Measurements from ENCODE around the gene AEBP1. TPM values are rescaled to one million over a fixed set of nuclear protein-coding genes. Genes with fewer than 3 reads are reported as not detected.

AEBP1 gene
- total RNA-seq, 1 donor from 2014 or later: 65.0 TPM

- H3K27me3 ChIP-seq (ENCODE audit: insufficient read depth, low read length): no peaks in the 10 kb centered on the region
- FAIRE-seq: no peak
- no peaks in the 10 kb centered on the region for H3K4me1 Mint-ChIP-seq (ENCODE audit: low read depth, unreplicated experiment)
- H3K27me3 Mint-ChIP-seq (ENCODE audit: low read depth, unreplicated experiment): no peaks in the 10 kb centered on the region
- H3K36me3 Mint-ChIP-seq (ENCODE audit: low read depth, unreplicated experiment): peaks cover 33% of the 10 kb centered on the region
- no peak overlapping the region for H3K27ac ChIP-seq (ENCODE audit: low read depth, low read length)
- peaks cover 35% of the 10 kb centered on the region for H3K36me3 ChIP-seq (ENCODE audit: insufficient read depth, low read length)
- peaks cover 3% of the 10 kb centered on the region for H3K4me1 ChIP-seq (ENCODE audit: insufficient read depth, low read length)
- H3K9me3 Mint-ChIP-seq (ENCODE audit: unreplicated experiment): no peaks in the 10 kb centered on the region
- no peak overlapping the region for H3K27ac Mint-ChIP-seq (ENCODE audit: unreplicated experiment)
- TF ChIP-seq EZH2 (IDR thresholded peaks at IDR 0.05; ENCODE audit: insufficient read depth, low read length) (no peak), CTCF (IDR thresholded peaks at IDR 0.05; ENCODE audit: insufficient read depth, low read depth, low read length) (no peak)
- no peak overlapping the region for H2AFZ ChIP-seq (ENCODE audit: low read depth, low read length)
- no peak overlapping the region for H3K4me3 ChIP-seq (ENCODE audit: insufficient read depth, low read depth, low read length)
- H3K9me3 ChIP-seq (ENCODE audit: insufficient read depth, low read depth, low read length): no peaks in the 10 kb centered on the region
- H3K4me2 ChIP-seq (ENCODE audit: low read length): no peak overlapping the region
- H4K20me1 ChIP-seq (ENCODE audit: insufficient read depth, low read length): peaks cover 79% of the 10 kb centered on the region
- no peak overlapping the region for H3K9ac ChIP-seq (ENCODE audit: low read length)
- H3K79me2 ChIP-seq (ENCODE audit: insufficient read depth, low read length): peaks cover 19% of the 10 kb centered on the region
- DNase-seq (ENCODE audit: low read depth): no peak
- H3K4me3 Mint-ChIP-seq (ENCODE audit: unreplicated experiment): no peak overlapping the region
Observed at GRCh38 chr7:44058759-44059218, 45.4 kb upstream of the AEBP1 start.

DNA sequence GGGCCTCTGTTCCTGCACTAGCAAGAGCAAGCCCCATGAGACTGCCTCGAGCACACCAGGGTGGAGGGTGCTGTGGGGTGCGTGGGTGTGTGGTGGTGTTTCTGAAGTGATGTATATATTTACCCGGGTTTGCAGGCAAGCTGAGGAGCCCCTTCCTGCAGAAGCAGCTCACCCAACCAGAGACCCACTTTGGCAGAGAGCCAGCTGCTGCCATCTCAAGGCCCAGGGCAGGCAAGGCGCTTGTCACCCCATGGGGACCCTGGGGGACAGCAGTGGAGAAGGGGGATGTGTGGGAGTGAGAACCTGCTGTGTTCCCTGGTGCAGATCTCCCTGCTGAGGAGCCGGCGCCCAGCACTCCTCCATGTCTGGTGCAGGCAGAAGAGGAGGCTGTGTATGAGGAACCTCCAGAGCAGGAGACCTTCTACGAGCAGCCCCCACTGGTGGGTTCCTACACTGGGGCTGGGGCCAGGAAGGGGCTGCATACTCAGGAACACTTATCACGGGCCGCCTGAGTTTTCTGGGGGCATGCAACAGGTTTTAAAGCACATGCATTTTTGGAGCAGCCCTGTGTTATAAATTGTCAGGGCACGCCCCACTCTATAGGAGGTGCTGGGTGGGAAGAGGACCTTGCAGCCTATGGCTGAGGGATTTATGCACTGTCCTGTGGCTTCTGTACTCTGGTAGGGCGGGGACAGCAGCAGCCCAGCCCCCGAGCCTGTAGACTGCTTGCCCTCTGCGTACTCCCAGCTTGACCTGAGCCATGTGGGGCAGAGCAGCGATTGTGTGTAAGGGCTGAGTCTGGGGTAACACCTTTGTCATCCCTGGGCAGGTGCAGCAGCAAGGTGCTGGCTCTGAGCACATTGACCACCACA is 44.7 kb upstream of the AEBP1 start:
- H3K27me3 ChIP-seq (ENCODE audit: insufficient read depth, low read length): peaks cover 3% of the 10 kb centered on the region
- H3K79me2 ChIP-seq (ENCODE audit: insufficient read depth, low read length): peaks cover 19% of the 10 kb centered on the region
- peaks cover 3% of the 10 kb centered on the region for H3K4me1 ChIP-seq (ENCODE audit: insufficient read depth, low read length)
- Mint-ChIP-seq H3K4me3 (ENCODE audit: unreplicated experiment) (no peak overlapping the region), H3K9me3 (ENCODE audit: unreplicated experiment) (no peaks in the 10 kb centered on the region), H3K27me3 (ENCODE audit: low read depth, unreplicated experiment) (no peaks in the 10 kb centered on the region), H3K27ac (ENCODE audit: unreplicated experiment) (peak overlapping the region; percentile 34), H3K36me3 (ENCODE audit: low read depth, unreplicated experiment) (peaks cover 33% of the 10 kb centered on the region), H3K4me1 (ENCODE audit: low read depth, unreplicated experiment) (no peaks in the 10 kb centered on the region)
- DNase-seq (ENCODE audit: low read depth): no peak
- peaks cover 84% of the 10 kb centered on the region for H4K20me1 ChIP-seq (ENCODE audit: insufficient read depth, low read length)
- H3K27ac ChIP-seq (ENCODE audit: low read depth, low read length): no peak overlapping the region
- peaks cover 33% of the 10 kb centered on the region for H3K36me3 ChIP-seq (ENCODE audit: insufficient read depth, low read length)
- no peak for FAIRE-seq
- H2AFZ ChIP-seq (ENCODE audit: low read depth, low read length): no peak overlapping the region
- H3K4me3 ChIP-seq (ENCODE audit: insufficient read depth, low read depth, low read length): no peak overlapping the region
- H3K9me3 ChIP-seq (ENCODE audit: insufficient read depth, low read depth, low read length): no peaks in the 10 kb centered on the region
- TF ChIP-seq CTCF (IDR thresholded peaks at IDR 0.05; ENCODE audit: insufficient read depth, low read depth, low read length) (no peak), EZH2 (IDR thresholded peaks at IDR 0.05; ENCODE audit: insufficient read depth, low read length) (no peak)
- H3K9ac ChIP-seq (ENCODE audit: low read length): no peak overlapping the region
- H3K4me2 ChIP-seq (ENCODE audit: low read length): no peak overlapping the region

Data from astrocyte (in vitro differentiated cells and primary cell).